GM12878 (cell line): Measurements from ENCODE around the gene JADE1. TPM values are rescaled to one million over a fixed set of nuclear protein-coding genes. Genes with fewer than 3 reads are reported as not detected.

Experiments
- BACH1 ChIP-seq: fragments of 450-650 bp; IDR thresholded peaks from 2 replicates; pipeline ENCODE4 v1.6.1; 2017; ENCODE audit warnings: mild to moderate bottlenecking, borderline replicate concordance
- BMI1 ChIP-seq: fragments of 450-650 bp; IDR thresholded peaks from 2 replicates; pipeline ENCODE4 v1.6.1; 2016; ENCODE audit warnings: mild to moderate bottlenecking, moderate library complexity, borderline replicate concordance
- CREM ChIP-seq: IDR thresholded peaks from 2 replicates; pipeline ENCODE4 v1.6.1; 2014; ENCODE audit warnings: antibody characterized with exemption, low read depth
- HCFC1 ChIP-seq: fragments of 150-350 bp; IDR thresholded peaks from 2 replicates; pipeline ENCODE4 v1.6.1; 2014; ENCODE audit warnings: low read length
- HDAC2 ChIP-seq: fragments of 200-600 bp; sonication (generic); IDR thresholded peaks from 2 replicates; pipeline ENCODE4 v1.6.1; 2017
- IKZF1 ChIP-seq: fragments of 450-650 bp; conservative IDR thresholded peaks from 2 replicates; pipeline ENCODE4 v1.6.1; 2017; ENCODE audit warnings: antibody characterized with exemption, mild to moderate bottlenecking
- KDM1A ChIP-seq: fragments of 200-600 bp; sonication (generic); IDR thresholded peaks from 2 replicates; pipeline ENCODE4 v1.6.1; 2016; ENCODE audit warnings: borderline replicate concordance
- LARP7 ChIP-seq: fragments of 450-650 bp; IDR thresholded peaks from 2 replicates; pipeline ENCODE4 v1.6.1; 2017; ENCODE audit warnings: mild to moderate bottlenecking
- NFXL1 ChIP-seq: fragments of 450-650 bp; IDR thresholded peaks from 2 replicates; pipeline ENCODE4 v1.6.1; 2017; ENCODE audit warnings: antibody characterized with exemption, mild to moderate bottlenecking, borderline replicate concordance
- NFYA ChIP-seq: IDR thresholded peaks from 2 replicates; pipeline ENCODE4 v1.6.1; 2011; ENCODE audit warnings: low read depth, mild to moderate bottlenecking, low read length, improper control_type of control experiment, borderline replicate concordance
- NR2F1 ChIP-seq: fragments of 450-650 bp; conservative IDR thresholded peaks from 2 replicates; pipeline ENCODE4 v1.6.1; 2017; ENCODE audit warnings: mild to moderate bottlenecking
- PAX8 ChIP-seq: fragments of 450-650 bp; IDR thresholded peaks from 2 replicates; pipeline ENCODE4 v1.6.1; 2017; ENCODE audit warnings: mild to moderate bottlenecking, moderate library complexity
- POLR2A ChIP-seq: IDR thresholded peaks from 2 replicates; pipeline ENCODE4 v1.6.1; 2011; ENCODE audit warnings: low read depth, mild to moderate bottlenecking, low read length
- POU2F2 ChIP-seq: IDR thresholded peaks from 3 replicates; pipeline ENCODE4 v1.6.1; 2011; ENCODE audit warnings: low read depth, mild to moderate bottlenecking, low read length, borderline replicate concordance
- RBBP5 ChIP-seq: fragments of 200-600 bp; sonication (generic); conservative IDR thresholded peaks from 2 replicates; pipeline ENCODE4 v1.6.1; 2016
- RUNX3 ChIP-seq: IDR thresholded peaks from 2 replicates; pipeline ENCODE4 v1.6.1; 2012; ENCODE audit warnings: low read length, inconsistent platforms
- SMAD1 ChIP-seq: fragments of 450-650 bp; IDR thresholded peaks from 2 replicates; pipeline ENCODE4 v1.6.1; 2018; ENCODE audit warnings: mild to moderate bottlenecking, low read depth; ENCODE audit not compliant: partially characterized antibody
- ZNF217 ChIP-seq: fragments of 450-650 bp; IDR thresholded peaks from 2 replicates; pipeline ENCODE4 v1.6.1; 2017; ENCODE audit warnings: antibody characterized with exemption, mild to moderate bottlenecking
- polyA plus RNA-seq, 11 experiments: library from polyadenylated mRNA; depleted of rRNA in 4 of 11; unstranded in 6 of 11; stranded (reverse) in 5 of 11; fragments of >200 nt; fragmentation: Nextera tagmentation in 4 of 11; fragmentation: Illumina TruSeq in 1 of 11; extraction: Ambion mirVana in 4 of 11; extraction: Trizol in 1 of 11; gene quantifications; 1 replicate in 1 of 11; 2 replicates in 10 of 11; pipeline versions ENCODE4 v1.2.1 to v1.2.3, GENCODE V29; 2011 to 2016; ENCODE audit warnings: inconsistent platforms in 2 of 11, missing spikeins in 2 of 11, low read depth in 1 of 11
- total RNA-seq, 4 experiments: library from RNA; depleted of rRNA in 3 of 4; stranded (reverse); fragments of >200 nt in 3 of 4; fragmentation: Illumina TruSeq in 1 of 4; extraction: Trizol in 1 of 4; gene quantifications; 2 replicates each; pipeline versions ENCODE4 v1.2.1 to v1.2.3, GENCODE V29; 2013 to 2021
- TF ChIP-seq, protein P1 (sequence below): fragments of 450-650 bp; IDR thresholded peaks from 2 replicates; pipeline ENCODE4 v1.6.1; 2018; ENCODE audit warnings: mild to moderate bottlenecking, low read depth, moderate library complexity; ENCODE audit not compliant: partially characterized antibody
- TF ChIP-seq, protein P2 (sequence below), 3 experiments: IDR thresholded peaks in 2 of 3; conservative IDR thresholded peaks in 1 of 3; 2 replicates each; pipeline ENCODE4 v1.5.1; 2011; ENCODE audit warnings: low read depth in 3 of 3, low read length in 3 of 3, mild to moderate bottlenecking in 3 of 3, control low read depth in 2 of 3, moderate library complexity in 2 of 3, inconsistent platforms in 1 of 3, mixed read lengths in 1 of 3; ENCODE audit not compliant: control insufficient read depth in 2 of 3, insufficient read depth in 1 of 3; ENCODE audit errors: extremely low read depth in 1 of 3
- TF ChIP-seq, protein P3 (sequence below): fragments of 450-650 bp; IDR thresholded peaks from 2 replicates; pipeline ENCODE4 v1.6.1; 2017; ENCODE audit warnings: borderline replicate concordance
- TF ChIP-seq, protein P4 (sequence below): fragments of 450-650 bp; IDR thresholded peaks from 2 replicates; pipeline ENCODE4 v1.6.1; 2017; ENCODE audit warnings: mild to moderate bottlenecking, moderate library complexity

The JADE1 gene
- total and polyA plus RNA-seq, 10 of the 15 experiments (the other 5 are each of a cell fraction or from before 2014, with no cell fraction given): 5.9 to 27.2 (median 15.8) TPM

DNA sequence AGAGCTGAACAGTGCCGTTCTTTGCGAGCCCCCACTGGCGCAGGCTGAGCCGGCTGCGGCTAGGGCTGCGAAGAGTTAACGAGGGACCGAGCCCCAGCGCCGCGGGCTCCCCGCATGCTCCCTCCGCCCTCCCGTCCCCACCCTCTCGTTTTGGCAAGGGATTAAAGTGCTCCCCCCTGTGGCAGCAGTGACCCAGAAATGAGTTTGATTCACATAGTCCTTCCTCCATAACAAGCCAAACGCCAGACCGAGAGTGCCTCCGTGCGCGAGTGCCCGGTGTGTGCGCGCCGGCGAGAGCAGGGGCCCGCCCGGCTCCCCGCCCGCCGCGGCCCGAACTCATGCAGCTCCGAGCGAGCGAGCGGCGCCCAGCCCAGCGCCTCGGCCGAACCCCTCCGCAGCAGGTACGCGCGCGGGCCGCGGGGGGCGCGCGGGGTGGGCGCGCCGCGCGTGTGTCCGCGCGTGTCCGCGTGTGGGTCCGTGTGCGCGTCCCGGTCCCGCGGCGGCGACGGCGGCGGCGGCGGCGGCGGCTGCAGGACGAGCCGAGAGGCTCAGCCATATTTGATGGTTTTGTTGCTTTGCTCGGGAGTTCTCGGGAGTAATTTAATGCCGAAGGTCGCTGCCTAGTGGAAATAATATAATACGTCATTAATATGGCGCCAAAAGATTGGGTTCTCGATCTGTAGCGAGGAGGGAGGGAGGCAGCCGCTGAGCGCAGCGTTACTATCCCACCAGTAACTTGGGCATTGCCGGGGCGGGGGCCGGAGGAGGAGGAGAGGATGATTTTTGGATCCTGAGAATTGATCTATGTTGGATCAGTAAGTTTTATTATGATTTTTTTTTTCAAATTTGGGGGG, at the start of gene JADE1 (continued):
- peak; percentile 99 for TF ChIP-seq BACH1
- TF ChIP-seq POLR2A: peak; percentile 83
- no peak for TF ChIP-seq NFYA
- TF ChIP-seq, protein P1, sequence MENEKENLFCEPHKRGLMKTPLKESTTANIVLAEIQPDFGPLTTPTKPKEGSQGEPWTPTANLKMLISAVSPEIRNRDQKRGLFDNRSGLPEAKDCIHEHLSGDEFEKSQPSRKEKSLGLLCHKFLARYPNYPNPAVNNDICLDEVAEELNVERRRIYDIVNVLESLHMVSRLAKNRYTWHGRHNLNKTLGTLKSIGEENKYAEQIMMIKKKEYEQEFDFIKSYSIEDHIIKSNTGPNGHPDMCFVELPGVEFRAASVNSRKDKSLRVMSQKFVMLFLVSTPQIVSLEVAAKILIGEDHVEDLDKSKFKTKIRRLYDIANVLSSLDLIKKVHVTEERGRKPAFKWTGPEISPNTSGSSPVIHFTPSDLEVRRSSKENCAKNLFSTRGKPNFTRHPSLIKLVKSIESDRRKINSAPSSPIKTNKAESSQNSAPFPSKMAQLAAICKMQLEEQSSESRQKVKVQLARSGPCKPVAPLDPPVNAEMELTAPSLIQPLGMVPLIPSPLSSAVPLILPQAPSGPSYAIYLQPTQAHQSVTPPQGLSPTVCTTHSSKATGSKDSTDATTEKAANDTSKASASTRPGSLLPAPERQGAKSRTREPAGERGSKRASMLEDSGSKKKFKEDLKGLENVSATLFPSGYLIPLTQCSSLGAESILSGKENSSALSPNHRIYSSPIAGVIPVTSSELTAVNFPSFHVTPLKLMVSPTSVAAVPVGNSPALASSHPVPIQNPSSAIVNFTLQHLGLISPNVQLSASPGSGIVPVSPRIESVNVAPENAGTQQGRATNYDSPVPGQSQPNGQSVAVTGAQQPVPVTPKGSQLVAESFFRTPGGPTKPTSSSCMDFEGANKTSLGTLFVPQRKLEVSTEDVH: no peak
- no peak for TF ChIP-seq SMAD1
- TF ChIP-seq ZNF217: peak; percentile 89
- no peak for TF ChIP-seq BMI1
- TF ChIP-seq NFXL1: no peak
- 0 out of 2 replicates have a peak, but pooled peaks have one; percentile 30 for TF ChIP-seq HCFC1
- TF ChIP-seq IKZF1: peak; percentile 86
- TF ChIP-seq, protein P2, sequence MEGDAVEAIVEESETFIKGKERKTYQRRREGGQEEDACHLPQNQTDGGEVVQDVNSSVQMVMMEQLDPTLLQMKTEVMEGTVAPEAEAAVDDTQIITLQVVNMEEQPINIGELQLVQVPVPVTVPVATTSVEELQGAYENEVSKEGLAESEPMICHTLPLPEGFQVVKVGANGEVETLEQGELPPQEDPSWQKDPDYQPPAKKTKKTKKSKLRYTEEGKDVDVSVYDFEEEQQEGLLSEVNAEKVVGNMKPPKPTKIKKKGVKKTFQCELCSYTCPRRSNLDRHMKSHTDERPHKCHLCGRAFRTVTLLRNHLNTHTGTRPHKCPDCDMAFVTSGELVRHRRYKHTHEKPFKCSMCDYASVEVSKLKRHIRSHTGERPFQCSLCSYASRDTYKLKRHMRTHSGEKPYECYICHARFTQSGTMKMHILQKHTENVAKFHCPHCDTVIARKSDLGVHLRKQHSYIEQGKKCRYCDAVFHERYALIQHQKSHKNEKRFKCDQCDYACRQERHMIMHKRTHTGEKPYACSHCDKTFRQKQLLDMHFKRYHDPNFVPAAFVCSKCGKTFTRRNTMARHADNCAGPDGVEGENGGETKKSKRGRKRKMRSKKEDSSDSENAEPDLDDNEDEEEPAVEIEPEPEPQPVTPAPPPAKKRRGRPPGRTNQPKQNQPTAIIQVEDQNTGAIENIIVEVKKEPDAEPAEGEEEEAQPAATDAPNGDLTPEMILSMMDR (IDR thresholded peaks at IDR 0.05 in 2 of 3, conservative IDR thresholded peaks at IDR 0.05 in 1 of 3; ENCODE audit: control insufficient read depth in 2 of 3, extremely low read depth in 1 of 3, insufficient read depth in 1 of 3, low read depth in 3 of 3, low read length in 3 of 3): peak; percentile 74 to 95 (median 76)
- no peak for TF ChIP-seq RBBP5
- TF ChIP-seq PAX8: no peak
- TF ChIP-seq KDM1A: no peak
- TF ChIP-seq CREM: peak; percentile 30; the same call in 1 of the 2 replicates
- peak; percentile 98 for TF ChIP-seq LARP7
- TF ChIP-seq NR2F1: peak; percentile 57
- no peak; the same call in 1 of the 2 replicates for TF ChIP-seq HDAC2
- peak; percentile 68 for TF ChIP-seq RUNX3
- peak; percentile 57; the same call in 1 of the 3 replicates for TF ChIP-seq POU2F2
- TF ChIP-seq, protein P3, sequence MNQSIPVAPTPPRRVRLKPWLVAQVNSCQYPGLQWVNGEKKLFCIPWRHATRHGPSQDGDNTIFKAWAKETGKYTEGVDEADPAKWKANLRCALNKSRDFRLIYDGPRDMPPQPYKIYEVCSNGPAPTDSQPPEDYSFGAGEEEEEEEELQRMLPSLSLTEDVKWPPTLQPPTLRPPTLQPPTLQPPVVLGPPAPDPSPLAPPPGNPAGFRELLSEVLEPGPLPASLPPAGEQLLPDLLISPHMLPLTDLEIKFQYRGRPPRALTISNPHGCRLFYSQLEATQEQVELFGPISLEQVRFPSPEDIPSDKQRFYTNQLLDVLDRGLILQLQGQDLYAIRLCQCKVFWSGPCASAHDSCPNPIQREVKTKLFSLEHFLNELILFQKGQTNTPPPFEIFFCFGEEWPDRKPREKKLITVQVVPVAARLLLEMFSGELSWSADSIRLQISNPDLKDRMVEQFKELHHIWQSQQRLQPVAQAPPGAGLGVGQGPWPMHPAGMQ: no peak
- TF ChIP-seq, protein P4, sequence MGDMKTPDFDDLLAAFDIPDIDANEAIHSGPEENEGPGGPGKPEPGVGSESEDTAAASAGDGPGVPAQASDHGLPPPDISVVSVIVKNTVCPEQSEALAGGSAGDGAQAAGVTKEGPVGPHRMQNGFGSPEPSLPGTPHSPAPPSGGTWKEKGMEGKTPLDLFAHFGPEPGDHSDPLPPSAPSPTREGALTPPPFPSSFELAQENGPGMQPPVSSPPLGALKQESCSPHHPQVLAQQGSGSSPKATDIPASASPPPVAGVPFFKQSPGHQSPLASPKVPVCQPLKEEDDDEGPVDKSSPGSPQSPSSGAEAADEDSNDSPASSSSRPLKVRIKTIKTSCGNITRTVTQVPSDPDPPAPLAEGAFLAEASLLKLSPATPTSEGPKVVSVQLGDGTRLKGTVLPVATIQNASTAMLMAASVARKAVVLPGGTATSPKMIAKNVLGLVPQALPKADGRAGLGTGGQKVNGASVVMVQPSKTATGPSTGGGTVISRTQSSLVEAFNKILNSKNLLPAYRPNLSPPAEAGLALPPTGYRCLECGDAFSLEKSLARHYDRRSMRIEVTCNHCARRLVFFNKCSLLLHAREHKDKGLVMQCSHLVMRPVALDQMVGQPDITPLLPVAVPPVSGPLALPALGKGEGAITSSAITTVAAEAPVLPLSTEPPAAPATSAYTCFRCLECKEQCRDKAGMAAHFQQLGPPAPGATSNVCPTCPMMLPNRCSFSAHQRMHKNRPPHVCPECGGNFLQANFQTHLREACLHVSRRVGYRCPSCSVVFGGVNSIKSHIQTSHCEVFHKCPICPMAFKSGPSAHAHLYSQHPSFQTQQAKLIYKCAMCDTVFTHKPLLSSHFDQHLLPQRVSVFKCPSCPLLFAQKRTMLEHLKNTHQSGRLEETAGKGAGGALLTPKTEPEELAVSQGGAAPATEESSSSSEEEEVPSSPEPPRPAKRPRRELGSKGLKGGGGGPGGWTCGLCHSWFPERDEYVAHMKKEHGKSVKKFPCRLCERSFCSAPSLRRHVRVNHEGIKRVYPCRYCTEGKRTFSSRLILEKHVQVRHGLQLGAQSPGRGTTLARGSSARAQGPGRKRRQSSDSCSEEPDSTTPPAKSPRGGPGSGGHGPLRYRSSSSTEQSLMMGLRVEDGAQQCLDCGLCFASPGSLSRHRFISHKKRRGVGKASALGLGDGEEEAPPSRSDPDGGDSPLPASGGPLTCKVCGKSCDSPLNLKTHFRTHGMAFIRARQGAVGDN: peak; percentile 67; the same call in 1 of the 2 replicates
